GM23338 (cell line): ENCODE measurements around the gene WDR45B.

Source experiments
- CREB1 ChIP-seq: fragments of 250-450 bp; sonication (Bioruptor Pico); IDR thresholded peaks from 2 replicates; pipeline ENCODE4 v1.5.0; 2020; ENCODE audit warnings: low read depth, mild to moderate bottlenecking, moderate library complexity
- EZH2 ChIP-seq: fragments of 200-600 bp; sonication (generic); IDR thresholded peaks from one replicate; pipeline ENCODE4 v1.8.0; 2017; ENCODE audit warnings: antibody characterized with exemption, mild to moderate bottlenecking, low read depth; ENCODE audit not compliant: unreplicated experiment
- EZH2phosphoT487 ChIP-seq: fragments of 200-600 bp; sonication (generic); IDR thresholded peaks from one replicate; pipeline ENCODE4 v1.8.1; 2018; ENCODE audit warnings: antibody characterized with exemption; ENCODE audit not compliant: unreplicated experiment
- JUNB ChIP-seq: IDR thresholded peaks from one replicate; pipeline ENCODE4 v1.6.1; 2016; ENCODE audit warnings: antibody characterized with exemption; ENCODE audit not compliant: unreplicated experiment
- NANOG ChIP-seq: IDR thresholded peaks from 2 replicates; pipeline ENCODE4 v1.6.1; 2016; ENCODE audit warnings: antibody characterized with exemption, borderline replicate concordance
- POLR2AphosphoS5 ChIP-seq: IDR thresholded peaks from 2 replicates; pipeline ENCODE4 v1.6.1; 2016; ENCODE audit warnings: antibody characterized with exemption, low read depth
- STAT1 ChIP-seq: IDR thresholded peaks from one replicate; pipeline ENCODE4 v1.6.1; 2016; ENCODE audit warnings: antibody characterized with exemption; ENCODE audit not compliant: unreplicated experiment
- ZNF114 ChIP-seq: fragments of 250-450 bp; sonication (Bioruptor Pico); IDR thresholded peaks from 2 replicates; pipeline ENCODE4 v1.5.0; 2020; ENCODE audit warnings: mild to moderate bottlenecking, moderate library complexity
- TF ChIP-seq, protein P1 (sequence below), 2 experiments: fragments of 200-600 bp in 1 of 2; sonication (generic) in 1 of 2; conservative IDR thresholded peaks; 2 replicates each; pipeline versions ENCODE4 v1.5.1 to v1.6.1; 2016 to 2017; ENCODE audit warnings: antibody characterized with exemption in 2 of 2, low read depth in 2 of 2, mild to moderate bottlenecking in 2 of 2, moderate library complexity in 1 of 2
- TF ChIP-seq, protein P2 (sequence below): fragments of 250-450 bp; sonication (Bioruptor Pico); IDR thresholded peaks from 2 replicates; pipeline ENCODE4 v1.5.0; 2020; ENCODE audit warnings: mild to moderate bottlenecking, moderate library complexity
- TF ChIP-seq, protein P3 (sequence below): IDR thresholded peaks from one replicate; pipeline ENCODE4 v1.6.1; 2018; ENCODE audit warnings: antibody characterized with exemption; ENCODE audit not compliant: unreplicated experiment

DNA sequence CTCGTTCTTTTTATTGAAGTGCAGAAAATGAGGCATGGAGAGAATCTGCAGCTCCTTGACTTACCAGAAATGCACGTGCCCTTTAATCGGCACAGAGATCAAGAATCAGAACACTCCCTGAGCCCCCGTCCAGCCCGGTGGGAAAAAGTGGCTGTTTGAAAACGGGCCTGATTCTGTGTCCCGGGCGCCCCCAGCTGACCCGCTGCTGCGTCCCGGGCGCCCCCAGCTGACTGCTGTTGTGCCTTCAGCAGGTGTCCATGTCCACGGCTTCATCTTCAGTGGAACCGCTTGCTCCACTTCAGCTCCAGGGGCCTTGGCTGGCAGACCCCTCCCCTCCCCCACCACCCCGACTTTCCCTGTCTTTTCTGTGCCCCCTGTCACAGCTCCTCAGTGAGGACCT, 81.0 kb downstream of the WDR45B start:
- no peak for TF ChIP-seq POLR2AphosphoS5
- TF ChIP-seq, protein P1, sequence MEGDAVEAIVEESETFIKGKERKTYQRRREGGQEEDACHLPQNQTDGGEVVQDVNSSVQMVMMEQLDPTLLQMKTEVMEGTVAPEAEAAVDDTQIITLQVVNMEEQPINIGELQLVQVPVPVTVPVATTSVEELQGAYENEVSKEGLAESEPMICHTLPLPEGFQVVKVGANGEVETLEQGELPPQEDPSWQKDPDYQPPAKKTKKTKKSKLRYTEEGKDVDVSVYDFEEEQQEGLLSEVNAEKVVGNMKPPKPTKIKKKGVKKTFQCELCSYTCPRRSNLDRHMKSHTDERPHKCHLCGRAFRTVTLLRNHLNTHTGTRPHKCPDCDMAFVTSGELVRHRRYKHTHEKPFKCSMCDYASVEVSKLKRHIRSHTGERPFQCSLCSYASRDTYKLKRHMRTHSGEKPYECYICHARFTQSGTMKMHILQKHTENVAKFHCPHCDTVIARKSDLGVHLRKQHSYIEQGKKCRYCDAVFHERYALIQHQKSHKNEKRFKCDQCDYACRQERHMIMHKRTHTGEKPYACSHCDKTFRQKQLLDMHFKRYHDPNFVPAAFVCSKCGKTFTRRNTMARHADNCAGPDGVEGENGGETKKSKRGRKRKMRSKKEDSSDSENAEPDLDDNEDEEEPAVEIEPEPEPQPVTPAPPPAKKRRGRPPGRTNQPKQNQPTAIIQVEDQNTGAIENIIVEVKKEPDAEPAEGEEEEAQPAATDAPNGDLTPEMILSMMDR (conservative IDR thresholded peaks at IDR 0.05; ENCODE audit: low read depth in 2 of 2) = no peak; a peak in 1 of 4 replicates
- TF ChIP-seq EZH2 = no peak
- TF ChIP-seq, protein P2, sequence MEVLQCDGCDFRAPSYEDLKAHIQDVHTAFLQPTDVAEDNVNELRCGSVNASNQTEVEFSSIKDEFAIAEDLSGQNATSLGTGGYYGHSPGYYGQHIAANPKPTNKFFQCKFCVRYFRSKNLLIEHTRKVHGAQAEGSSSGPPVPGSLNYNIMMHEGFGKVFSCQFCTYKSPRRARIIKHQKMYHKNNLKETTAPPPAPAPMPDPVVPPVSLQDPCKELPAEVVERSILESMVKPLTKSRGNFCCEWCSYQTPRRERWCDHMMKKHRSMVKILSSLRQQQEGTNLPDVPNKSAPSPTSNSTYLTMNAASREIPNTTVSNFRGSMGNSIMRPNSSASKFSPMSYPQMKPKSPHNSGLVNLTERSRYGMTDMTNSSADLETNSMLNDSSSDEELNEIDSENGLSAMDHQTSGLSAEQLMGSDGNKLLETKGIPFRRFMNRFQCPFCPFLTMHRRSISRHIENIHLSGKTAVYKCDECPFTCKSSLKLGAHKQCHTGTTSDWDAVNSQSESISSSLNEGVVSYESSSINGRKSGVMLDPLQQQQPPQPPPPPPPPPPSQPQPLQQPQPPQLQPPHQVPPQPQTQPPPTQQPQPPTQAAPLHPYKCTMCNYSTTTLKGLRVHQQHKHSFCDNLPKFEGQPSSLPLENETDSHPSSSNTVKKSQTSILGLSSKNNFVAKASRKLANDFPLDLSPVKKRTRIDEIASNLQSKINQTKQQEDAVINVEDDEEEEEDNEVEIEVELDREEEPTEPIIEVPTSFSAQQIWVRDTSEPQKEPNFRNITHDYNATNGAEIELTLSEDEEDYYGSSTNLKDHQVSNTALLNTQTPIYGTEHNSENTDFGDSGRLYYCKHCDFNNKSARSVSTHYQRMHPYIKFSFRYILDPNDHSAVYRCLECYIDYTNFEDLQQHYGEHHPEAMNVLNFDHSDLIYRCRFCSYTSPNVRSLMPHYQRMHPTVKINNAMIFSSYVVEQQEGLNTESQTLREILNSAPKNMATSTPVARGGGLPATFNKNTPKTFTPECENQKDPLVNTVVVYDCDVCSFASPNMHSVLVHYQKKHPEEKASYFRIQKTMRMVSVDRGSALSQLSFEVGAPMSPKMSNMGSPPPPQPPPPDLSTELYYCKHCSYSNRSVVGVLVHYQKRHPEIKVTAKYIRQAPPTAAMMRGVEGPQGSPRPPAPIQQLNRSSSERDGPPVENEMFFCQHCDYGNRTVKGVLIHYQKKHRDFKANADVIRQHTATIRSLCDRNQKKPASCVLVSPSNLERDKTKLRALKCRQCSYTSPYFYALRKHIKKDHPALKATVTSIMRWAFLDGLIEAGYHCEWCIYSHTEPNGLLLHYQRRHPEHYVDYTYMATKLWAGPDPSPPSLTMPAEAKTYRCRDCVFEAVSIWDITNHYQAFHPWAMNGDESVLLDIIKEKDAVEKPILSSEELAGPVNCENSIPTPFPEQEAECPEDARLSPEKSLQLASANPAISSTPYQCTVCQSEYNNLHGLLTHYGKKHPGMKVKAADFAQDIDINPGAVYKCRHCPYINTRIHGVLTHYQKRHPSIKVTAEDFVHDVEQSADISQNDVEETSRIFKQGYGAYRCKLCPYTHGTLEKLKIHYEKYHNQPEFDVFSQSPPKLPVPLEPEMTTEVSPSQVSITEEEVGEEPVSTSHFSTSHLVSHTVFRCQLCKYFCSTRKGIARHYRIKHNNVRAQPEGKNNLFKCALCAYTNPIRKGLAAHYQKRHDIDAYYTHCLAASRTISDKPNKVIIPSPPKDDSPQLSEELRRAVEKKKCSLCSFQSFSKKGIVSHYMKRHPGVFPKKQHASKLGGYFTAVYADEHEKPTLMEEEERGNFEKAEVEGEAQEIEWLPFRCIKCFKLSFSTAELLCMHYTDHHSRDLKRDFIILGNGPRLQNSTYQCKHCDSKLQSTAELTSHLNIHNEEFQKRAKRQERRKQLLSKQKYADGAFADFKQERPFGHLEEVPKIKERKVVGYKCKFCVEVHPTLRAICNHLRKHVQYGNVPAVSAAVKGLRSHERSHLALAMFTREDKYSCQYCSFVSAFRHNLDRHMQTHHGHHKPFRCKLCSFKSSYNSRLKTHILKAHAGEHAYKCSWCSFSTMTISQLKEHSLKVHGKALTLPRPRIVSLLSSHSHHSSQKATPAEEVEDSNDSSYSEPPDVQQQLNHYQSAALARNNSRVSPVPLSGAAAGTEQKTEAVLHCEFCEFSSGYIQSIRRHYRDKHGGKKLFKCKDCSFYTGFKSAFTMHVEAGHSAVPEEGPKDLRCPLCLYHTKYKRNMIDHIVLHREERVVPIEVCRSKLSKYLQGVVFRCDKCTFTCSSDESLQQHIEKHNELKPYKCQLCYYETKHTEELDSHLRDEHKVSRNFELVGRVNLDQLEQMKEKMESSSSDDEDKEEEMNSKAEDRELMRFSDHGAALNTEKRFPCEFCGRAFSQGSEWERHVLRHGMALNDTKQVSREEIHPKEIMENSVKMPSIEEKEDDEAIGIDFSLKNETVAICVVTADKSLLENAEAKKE = no peak
- TF ChIP-seq JUNB = no peak
- TF ChIP-seq EZH2phosphoT487 = no peak
- TF ChIP-seq, protein P3, sequence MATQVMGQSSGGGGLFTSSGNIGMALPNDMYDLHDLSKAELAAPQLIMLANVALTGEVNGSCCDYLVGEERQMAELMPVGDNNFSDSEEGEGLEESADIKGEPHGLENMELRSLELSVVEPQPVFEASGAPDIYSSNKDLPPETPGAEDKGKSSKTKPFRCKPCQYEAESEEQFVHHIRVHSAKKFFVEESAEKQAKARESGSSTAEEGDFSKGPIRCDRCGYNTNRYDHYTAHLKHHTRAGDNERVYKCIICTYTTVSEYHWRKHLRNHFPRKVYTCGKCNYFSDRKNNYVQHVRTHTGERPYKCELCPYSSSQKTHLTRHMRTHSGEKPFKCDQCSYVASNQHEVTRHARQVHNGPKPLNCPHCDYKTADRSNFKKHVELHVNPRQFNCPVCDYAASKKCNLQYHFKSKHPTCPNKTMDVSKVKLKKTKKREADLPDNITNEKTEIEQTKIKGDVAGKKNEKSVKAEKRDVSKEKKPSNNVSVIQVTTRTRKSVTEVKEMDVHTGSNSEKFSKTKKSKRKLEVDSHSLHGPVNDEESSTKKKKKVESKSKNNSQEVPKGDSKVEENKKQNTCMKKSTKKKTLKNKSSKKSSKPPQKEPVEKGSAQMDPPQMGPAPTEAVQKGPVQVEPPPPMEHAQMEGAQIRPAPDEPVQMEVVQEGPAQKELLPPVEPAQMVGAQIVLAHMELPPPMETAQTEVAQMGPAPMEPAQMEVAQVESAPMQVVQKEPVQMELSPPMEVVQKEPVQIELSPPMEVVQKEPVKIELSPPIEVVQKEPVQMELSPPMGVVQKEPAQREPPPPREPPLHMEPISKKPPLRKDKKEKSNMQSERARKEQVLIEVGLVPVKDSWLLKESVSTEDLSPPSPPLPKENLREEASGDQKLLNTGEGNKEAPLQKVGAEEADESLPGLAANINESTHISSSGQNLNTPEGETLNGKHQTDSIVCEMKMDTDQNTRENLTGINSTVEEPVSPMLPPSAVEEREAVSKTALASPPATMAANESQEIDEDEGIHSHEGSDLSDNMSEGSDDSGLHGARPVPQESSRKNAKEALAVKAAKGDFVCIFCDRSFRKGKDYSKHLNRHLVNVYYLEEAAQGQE = no peak
- no peak for TF ChIP-seq NANOG
- no peak for TF ChIP-seq STAT1
- no peak for TF ChIP-seq CREB1 (CRISPR knock-in tag)
- no peak for TF ChIP-seq ZNF114
